SK-N-MC (cell line): ENCODE measurements around the gene IPPK.

Source experiments
- EZH2 ChIP-seq: fragments of 200-600 bp; sonication (generic); IDR thresholded peaks from one replicate; pipeline ENCODE4 v1.6.1; 2017; ENCODE audit warnings: antibody characterized with exemption
- POLR2AphosphoS5 ChIP-seq: IDR thresholded peaks from 2 replicates; pipeline ENCODE4 v1.6.1; 2012; ENCODE audit warnings: mild to moderate bottlenecking, low read depth, low read length, borderline replicate concordance

GRCh38 chr9:92608909-92609445, 61.0 kb downstream of the IPPK start:
- TF ChIP-seq POLR2AphosphoS5, result no peak
- TF ChIP-seq EZH2, result no peak
